DMS53 (cell line): ENCODE results near the gene TTC28.
A peak's percentile ranks its signal among the peaks of the same experiment; 100 is the strongest.
"Not testable (repeated sequence)": the region's sequence is repeated elsewhere in the genome, so short reads cannot be mapped to it uniquely, and the experiment has no call there.

Experiments used
- DNase-seq: peaks from one replicate; lab custom pipeline; 2025; lab: John Stamatoyannopoulos, UW

The TTC28 gene

GRCh38 chr22:28229566-28230485 lies 449.8 kb downstream of the TTC28 start:
- no peak for DNase-seq

- no peak for DNase-seq
Observed at GRCh38 chr22:28223826-28224225, 455.8 kb downstream of the TTC28 start.

GRCh38 chr22:28222976-28223745 lies 456.5 kb downstream of the TTC28 start:
- no peak for DNase-seq

- DNase-seq: no peak
Observed at GRCh38 chr22:28222571-28222970, 457.1 kb downstream of the TTC28 start.

DNA sequence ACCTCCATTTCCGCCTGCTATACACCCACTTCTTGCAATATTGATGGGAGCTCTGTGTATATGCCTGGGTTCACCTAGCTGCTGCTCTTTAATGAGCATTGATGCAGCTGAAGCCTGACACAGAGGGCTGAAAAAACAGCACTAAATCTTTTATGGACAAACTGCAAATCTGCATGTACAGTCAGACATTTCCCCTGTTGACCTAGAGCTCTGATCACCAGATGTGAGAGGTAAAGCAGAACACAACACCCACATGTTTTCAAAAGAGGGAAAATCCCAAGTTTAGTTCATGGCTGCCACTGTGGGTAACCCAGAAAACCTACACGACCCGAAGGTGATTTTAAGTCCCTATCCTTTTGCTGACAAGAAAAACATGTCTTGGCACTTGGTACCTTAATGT lies 457.6 kb downstream of the TTC28 start:
- DNase-seq: no peak

- no peak for DNase-seq
Observed at GRCh38 chr22:28220626-28221363, 458.8 kb downstream of the TTC28 start.

GRCh38 chr22:28217277-28217676 lies 462.4 kb downstream of the TTC28 start:
- no peak for DNase-seq

GRCh38 chr22:28214750-28215149 lies 464.9 kb downstream of the TTC28 start:
- not testable (repeated sequence) for DNase-seq

- DNase-seq: not testable (repeated sequence)
Observed at GRCh38 chr22:28209457-28209856, 470.2 kb downstream of the TTC28 start.

GRCh38 chr22:28208787-28209186 lies 470.9 kb downstream of the TTC28 start:
- no peak for DNase-seq

DNA sequence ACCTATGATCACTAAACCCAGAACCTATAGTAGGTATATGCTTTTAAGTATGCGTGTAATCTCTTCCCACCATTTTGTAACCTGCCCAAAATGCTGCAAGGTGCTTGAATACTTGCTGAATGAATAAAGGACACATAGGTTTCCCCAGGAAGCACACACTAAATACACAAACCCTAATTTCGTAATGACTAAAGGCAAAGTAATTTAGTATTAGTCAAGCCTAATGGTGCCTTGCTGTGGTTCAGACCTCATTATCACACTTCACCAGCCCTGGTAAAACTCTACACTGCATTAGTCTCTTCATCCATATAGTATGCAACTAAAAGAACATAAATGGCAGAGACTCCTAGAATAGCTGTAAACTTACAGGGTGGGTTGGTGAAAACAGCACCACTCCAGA lies 471.6 kb downstream of the TTC28 start:
- no peak for DNase-seq

GRCh38 chr22:28207281-28208030 lies 472.2 kb downstream of the TTC28 start:
- no peak for DNase-seq

DNA sequence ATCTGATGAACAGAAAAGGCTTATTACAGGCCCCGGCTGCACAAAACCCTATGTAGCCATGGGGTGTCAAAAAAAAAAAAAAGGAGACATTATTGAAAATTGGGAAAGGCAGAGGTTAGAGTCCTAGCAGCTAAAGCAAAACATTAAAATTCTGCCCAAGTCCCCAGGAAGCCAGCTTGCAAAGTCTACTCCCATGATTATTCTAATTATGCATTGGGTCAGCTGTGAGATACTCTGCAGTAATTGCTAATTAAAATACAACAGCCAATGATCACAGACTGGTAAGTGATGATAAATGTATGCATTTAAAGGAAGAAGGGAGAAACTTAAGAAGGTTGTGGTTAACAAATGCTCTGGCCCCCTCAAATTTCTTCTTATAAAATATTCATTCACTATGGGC lies 473.7 kb downstream of the TTC28 start:
- no peak for DNase-seq

GRCh38 chr22:28204382-28204781 lies 475.3 kb downstream of the TTC28 start:
- DNase-seq: no peak

- DNase-seq: no peak
Observed at GRCh38 chr22:28203286-28203685, 476.4 kb downstream of the TTC28 start.

DNA sequence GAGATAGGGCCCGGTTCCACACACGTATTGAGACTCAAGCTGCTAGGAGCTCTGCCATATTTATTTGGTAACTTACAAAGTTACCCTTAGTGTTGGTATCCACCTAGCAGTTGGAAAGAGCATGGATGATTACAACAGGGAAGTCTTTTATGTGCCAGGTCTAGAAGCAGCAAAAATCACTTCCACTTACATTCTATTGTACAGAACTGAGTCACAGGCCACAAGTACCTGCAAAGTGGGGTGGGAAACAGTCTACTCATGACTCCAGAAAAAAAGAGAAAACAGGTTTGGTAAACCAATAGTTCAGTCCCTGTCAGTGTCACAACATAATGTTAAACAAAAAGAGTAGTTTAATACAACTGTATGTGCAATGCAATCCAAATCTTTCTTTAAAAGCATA lies 480.9 kb downstream of the TTC28 start:
- peak; percentile 37 for DNase-seq

DNA sequence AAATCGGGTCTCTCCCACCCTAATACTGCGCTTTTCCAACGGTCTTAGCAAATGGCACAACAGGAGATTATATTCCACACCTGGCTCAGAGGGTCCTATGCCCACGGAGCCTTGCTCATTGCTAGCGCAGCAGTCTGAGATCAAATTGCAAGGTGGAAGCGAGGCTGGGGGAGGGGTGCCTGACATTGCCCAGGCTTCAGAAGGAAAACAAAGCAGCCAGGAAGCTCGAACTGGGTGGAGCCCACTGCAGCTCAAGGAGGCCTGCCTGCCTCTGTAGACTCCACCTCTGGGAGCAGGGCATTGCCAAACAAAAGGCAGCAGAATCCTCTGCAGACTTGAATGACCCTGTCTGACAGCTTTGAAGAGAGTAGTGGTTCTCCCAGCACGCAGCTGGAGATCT lies 488.1 kb downstream of the TTC28 start:
- not testable (repeated sequence) for DNase-seq

DNA sequence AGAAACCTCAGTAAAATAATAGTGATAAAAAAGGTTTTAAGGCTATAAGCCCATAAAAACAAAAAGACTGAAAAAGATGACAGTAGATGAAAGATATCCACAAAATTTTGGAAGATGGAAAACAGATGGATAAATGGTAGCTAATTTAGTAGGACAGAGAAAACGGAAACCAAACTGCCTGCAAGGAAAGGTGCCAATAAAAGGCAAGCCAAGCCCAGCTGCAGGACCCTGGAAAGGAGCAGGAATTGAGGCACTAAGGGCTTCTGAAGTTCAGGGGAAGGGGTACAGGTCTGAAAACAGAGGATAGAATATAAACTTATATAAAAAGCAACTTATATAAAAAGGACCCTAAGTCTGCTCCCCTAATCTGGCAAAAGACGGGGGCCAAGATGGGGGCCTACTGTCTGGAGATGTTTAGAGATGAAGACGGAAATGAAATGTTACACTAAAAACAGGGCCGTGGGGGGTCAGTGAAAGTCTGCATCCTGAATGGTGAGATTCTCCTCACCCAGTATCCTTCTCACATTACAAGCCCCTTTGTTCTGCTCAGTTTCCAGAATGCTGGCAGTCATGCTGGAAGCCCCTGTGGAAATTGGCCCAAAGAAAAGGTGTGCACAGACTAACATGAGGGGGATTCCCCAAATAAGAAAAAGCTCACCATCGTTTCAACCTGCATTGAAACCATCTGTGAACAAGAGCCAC lies 491.3 kb downstream of the TTC28 start:
- DNase-seq: no peak

GRCh38 chr22:28187612-28188011 lies 492.0 kb downstream of the TTC28 start:
- DNase-seq: no peak

DNA sequence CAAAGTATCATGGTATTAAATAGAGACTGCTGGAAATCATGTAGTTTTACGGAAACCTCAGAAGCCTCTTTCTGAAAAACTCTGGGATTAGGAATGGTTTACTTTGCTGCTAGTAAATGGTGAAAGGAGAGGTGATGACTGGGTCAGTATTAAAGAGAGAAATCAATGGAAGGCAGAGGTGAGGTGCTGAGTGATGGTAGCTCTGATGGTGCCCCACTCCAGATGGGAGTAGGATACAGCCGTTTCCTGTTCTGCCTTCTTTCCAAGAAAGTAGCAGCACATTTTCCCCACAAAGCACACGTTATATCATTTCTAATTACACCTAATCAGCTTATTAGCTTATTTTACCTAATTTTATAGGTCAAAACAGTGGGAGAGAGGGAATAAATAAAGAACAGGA lies 493.0 kb downstream of the TTC28 start:
- DNase-seq: no peak

DNA sequence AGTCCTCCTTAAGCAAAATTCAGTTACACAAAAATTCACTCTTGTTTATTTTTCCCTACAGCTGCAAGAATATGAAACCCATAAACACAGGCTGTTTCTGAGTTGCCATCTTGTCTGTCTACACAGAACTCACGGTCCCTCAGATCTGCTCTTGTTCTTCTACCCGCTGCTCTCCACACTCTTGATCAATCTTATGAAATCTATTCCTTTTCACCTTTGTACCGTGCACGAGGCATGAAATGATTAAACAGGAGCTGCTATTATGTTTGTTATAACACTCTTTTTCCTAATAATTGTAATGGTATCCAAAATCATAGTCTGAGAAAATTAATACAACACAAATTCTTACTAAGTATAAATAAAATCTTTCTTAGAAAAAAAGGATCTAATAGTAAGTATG lies 494.5 kb downstream of the TTC28 start:
- DNase-seq: no peak
